G401.6 (cell line): ENCODE results near the gene CDH23.

Experiments used
- FAIRE-seq: peaks from 2 replicates; lab custom pipeline; 2012; peaks lifted over from hg19 to GRCh38; lab: Jason Lieb, UNC

Gene CDH23

GRCh38 chr10:71763352-71764127 lies 366.8 kb downstream of the CDH23 start:
- FAIRE-seq = no peak

- FAIRE-seq = no peak
Measured at GRCh38 chr10:71765176-71765904, 368.6 kb downstream of the CDH23 start.

- no peak for FAIRE-seq
Measured at GRCh38 chr10:71765906-71766716, 369.4 kb downstream of the CDH23 start.

- no peak for FAIRE-seq
Measured at GRCh38 chr10:71766717-71767419, 370.1 kb downstream of the CDH23 start.

- no peak for FAIRE-seq
Measured at GRCh38 chr10:71767420-71768035, 370.8 kb downstream of the CDH23 start.

- no peak for FAIRE-seq
Measured at GRCh38 chr10:71769279-71769823, 372.6 kb downstream of the CDH23 start.

- FAIRE-seq = no peak
Measured at GRCh38 chr10:71770255-71770654, 373.5 kb downstream of the CDH23 start.

- no peak for FAIRE-seq
Measured at GRCh38 chr10:71770789-71771188, 374.1 kb downstream of the CDH23 start.

- FAIRE-seq = no peak
Measured at GRCh38 chr10:71771204-71771603, 374.5 kb downstream of the CDH23 start.

GRCh38 chr10:71771821-71772617 lies 375.3 kb downstream of the CDH23 start:
- FAIRE-seq = no peak

GRCh38 chr10:71772832-71773220 lies 376.1 kb downstream of the CDH23 start:
- no peak for FAIRE-seq

- no peak for FAIRE-seq
Measured at GRCh38 chr10:71773221-71773971, 376.7 kb downstream of the CDH23 start, which contains the start of gene VSIR. Gene VSIR (minus strand): TSS chr10:71773520. CDS start chr10:71773439, 81 bp downstream.

GRCh38 chr10:71774916-71775702 lies 378.4 kb downstream of the CDH23 start:
- FAIRE-seq = no peak

- no peak for FAIRE-seq
Measured at GRCh38 chr10:71776481-71776925, 379.8 kb downstream of the CDH23 start.

- no peak for FAIRE-seq
Measured at GRCh38 chr10:71777213-71777985, 380.7 kb downstream of the CDH23 start.

- FAIRE-seq = no peak
Measured at GRCh38 chr10:71778071-71778825, 381.5 kb downstream of the CDH23 start.

- FAIRE-seq = no peak
Measured at GRCh38 chr10:71779641-71780040, 382.9 kb downstream of the CDH23 start.
